ENCODE measurements around the gene SCCPDH.
"Not testable (repeated sequence)": the region's sequence is repeated elsewhere in the genome, so short reads cannot be mapped to it uniquely, and the experiment has no call there.

Gene SCCPDH

GRCh38 chr1:246798107-246798506 is 73.9 kb downstream of the SCCPDH start:
- DNase-seq (ENCODE audit: low read depth in 2 of 2, low spot score in 1 of 2) = no peak

GRCh38 chr1:246798606-246799496 is 74.6 kb downstream of the SCCPDH start:
- DNase-seq (ENCODE audit: low read depth in 2 of 2, low spot score in 1 of 2) = no peak

DNA sequence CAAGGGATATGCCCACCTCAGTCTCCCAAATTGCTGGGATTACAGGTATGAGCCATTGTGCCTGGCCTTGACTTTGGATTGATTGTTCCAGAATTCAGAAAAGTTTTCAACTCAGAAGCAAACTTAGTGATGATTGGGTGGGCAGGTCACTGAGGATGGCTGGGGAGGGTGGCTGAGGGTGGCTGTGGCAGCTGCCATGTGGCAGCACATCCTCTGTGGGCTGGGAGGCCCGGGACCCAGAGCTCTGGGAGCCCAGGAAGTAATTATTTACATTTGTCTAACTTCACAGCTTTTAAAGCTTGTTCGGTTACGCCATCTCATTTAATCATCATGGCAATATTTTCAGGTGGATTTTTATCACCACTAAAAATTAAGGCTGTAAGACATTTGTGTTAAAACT is 76.1 kb downstream of the SCCPDH start:
- DNase-seq (ENCODE audit: low read depth in 2 of 2, low spot score in 1 of 2) = no peak

GRCh38 chr1:246800756-246801155 is 76.5 kb downstream of the SCCPDH start:
- DNase-seq (ENCODE audit: low read depth in 2 of 2, low spot score in 1 of 2) = no peak

GRCh38 chr1:246801241-246802020 is 77.2 kb downstream of the SCCPDH start:
- DNase-seq (ENCODE audit: low read depth in 2 of 2, low spot score in 1 of 2) = no peak

- no peak for DNase-seq (ENCODE audit: low read depth in 2 of 2, low spot score in 1 of 2)
These were observed 79.2 kb downstream of the SCCPDH start for GRCh38 chr1:246803373-246803772.

- DNase-seq (ENCODE audit: low read depth in 2 of 2, low spot score in 1 of 2) = no peak
These were observed 79.7 kb downstream of the SCCPDH start for GRCh38 chr1:246803883-246804282.

DNA sequence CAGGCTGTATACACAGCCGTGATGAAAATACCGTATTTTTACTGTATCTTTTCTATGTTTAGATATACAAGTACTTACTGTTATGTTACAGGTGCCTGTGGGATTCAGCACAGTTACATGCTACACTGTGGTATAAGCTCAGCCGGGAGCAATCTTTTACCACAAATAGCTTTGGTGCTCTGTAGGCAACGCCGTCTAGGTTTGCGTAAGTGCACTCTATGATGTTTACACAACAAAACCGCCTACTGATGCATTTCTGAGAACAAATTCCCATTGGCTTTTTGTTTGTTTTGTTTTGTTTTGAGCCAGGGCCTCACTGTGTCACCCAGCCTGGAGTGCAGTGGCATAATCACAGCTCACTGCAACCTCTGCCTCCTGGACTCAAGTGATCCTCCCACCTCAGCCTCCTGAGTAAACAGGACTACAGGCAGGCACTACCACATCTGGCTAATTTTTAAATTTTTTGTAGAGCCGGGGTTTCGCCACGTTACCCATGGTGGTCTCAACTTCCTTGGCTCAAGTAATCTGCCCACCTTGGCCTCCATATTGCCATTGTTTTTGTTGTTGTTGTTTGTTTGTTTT is 81.0 kb downstream of the SCCPDH start:
- DNase-seq (ENCODE audit: low read depth in 2 of 2, low spot score in 1 of 2) = no peak

DNA sequence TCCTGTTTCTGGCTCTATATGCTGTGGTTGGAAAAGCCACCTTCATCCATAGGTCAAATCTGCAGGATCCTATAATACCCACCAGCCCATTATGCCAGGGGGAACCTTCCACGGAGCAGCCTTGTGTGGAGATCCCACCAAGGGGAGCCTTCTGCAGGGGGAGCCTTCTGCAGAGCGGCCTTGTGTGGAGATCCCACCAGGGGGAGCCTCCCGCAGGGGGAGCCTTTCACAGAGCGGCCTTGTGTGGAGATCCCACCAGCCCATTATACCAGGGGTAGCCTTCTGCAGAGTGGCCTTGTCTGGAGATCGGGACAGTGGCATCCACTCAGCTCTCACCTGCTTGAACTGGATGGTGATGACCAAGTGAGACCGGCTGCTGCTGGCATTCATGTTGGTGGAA is 85.3 kb downstream of the SCCPDH start:
- no peak for DNase-seq (ENCODE audit: low read depth in 2 of 2, low spot score in 1 of 2)

- DNase-seq (ENCODE audit: low read depth in 2 of 2, low spot score in 1 of 2) = no peak
These were observed 87.8 kb downstream of the SCCPDH start for GRCh38 chr1:246811985-246812384.

DNA sequence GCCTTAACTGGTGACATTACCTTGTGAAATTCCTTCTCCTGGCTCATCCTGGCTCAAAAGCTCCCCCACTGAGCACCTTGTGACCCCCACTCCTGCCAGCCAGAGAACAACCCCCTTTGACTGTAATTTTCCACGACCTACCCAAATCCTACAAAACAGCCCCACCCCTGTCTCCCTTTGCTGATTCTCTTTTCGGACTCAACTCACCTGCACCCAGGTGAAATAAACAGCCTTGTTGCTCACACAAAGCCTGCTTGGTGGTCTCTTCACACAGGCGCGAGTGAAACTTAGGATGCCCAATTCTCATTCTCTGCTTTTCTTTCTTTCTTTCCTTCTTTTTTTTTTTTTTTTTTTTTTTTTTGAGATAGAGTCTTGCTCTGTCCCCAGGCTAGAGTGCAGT is 89.1 kb downstream of the SCCPDH start:
- DNase-seq (ENCODE audit: low read depth in 2 of 2, low spot score in 1 of 2) = not testable (repeated sequence)

- DNase-seq (ENCODE audit: low read depth in 2 of 2, low spot score in 1 of 2) = no peak
These were observed 90.7 kb downstream of the SCCPDH start for GRCh38 chr1:246814890-246815289.

- DNase-seq (ENCODE audit: low read depth in 2 of 2, low spot score in 1 of 2) = no peak
These were observed 91.6 kb downstream of the SCCPDH start for GRCh38 chr1:246815693-246816270.
